H9 (cell line): ENCODE data around the gene NAA20. TPM values are rescaled to one million over a fixed set of nuclear protein-coding genes. Genes with fewer than 3 reads are reported as not detected.
A peak's percentile ranks its signal among the peaks of the same experiment; 100 is the strongest.
"Not testable (repeated sequence)": the region's sequence is repeated elsewhere in the genome, so short reads cannot be mapped to it uniquely, and the experiment has no call there.

Experiments
- DNase-seq: peaks from one replicate; pipeline ENCODE4 v3.0.0-alpha.2; 2017
- H2AFZ ChIP-seq: one replicate; pipeline ENCODE4 v1.6.1; 2013; ENCODE audit warnings: mild to moderate bottlenecking, low read length, control low read depth, moderate library complexity
- H2AK5ac ChIP-seq: 2 replicates; pipeline ENCODE4 v1.6.1; 2013; ENCODE audit warnings: low read length, control low read depth, mixed read lengths; ENCODE audit not compliant: insufficient read length
- H2BK120ac ChIP-seq: one replicate; pipeline ENCODE4 v1.6.1; 2013; ENCODE audit warnings: low read depth, mild to moderate bottlenecking, low read length, control low read depth, inconsistent platforms; ENCODE audit not compliant: poor library complexity, severe bottlenecking
- H2BK12ac ChIP-seq: 2 replicates; pipeline ENCODE4 v1.6.1; 2013; ENCODE audit warnings: low read length, control low read depth, mixed read lengths, low read depth; ENCODE audit not compliant: insufficient read length
- H2BK15ac ChIP-seq: 2 replicates; pipeline ENCODE4 v1.6.1; 2013; ENCODE audit warnings: low read depth, low read length, control low read depth
- H2BK20ac ChIP-seq: one replicate; pipeline ENCODE4 v1.6.1; 2013; ENCODE audit warnings: low read depth, mild to moderate bottlenecking, low read length, control low read depth, inconsistent platforms; ENCODE audit not compliant: poor library complexity, severe bottlenecking
- H2BK5ac ChIP-seq: 2 replicates; pipeline ENCODE4 v1.6.1; 2013; ENCODE audit warnings: low read length, control low read depth, mixed read lengths; ENCODE audit not compliant: insufficient read length
- H3K14ac ChIP-seq: 2 replicates; pipeline ENCODE4 v1.6.1; 2013; ENCODE audit warnings: low read length, control low read depth; ENCODE audit not compliant: insufficient read depth
- H3K18ac ChIP-seq: 2 replicates; pipeline ENCODE4 v1.6.1; 2013; ENCODE audit warnings: low read depth, mild to moderate bottlenecking, mixed read lengths, low read length, control low read depth; ENCODE audit not compliant: insufficient read length
- H3K23ac ChIP-seq: 2 replicates; pipeline ENCODE4 v1.6.1; 2013; ENCODE audit warnings: low read length, control low read depth, mixed read lengths, low read depth; ENCODE audit not compliant: insufficient read length
- H3K23me2 ChIP-seq: 2 replicates; pipeline ENCODE4 v1.6.1; 2013; ENCODE audit warnings: low read depth, mild to moderate bottlenecking, mixed read lengths, low read length, control low read depth; ENCODE audit not compliant: insufficient read length, poor library complexity, severe bottlenecking
- H3K27ac ChIP-seq: 2 replicates; pipeline ENCODE4 v1.5.1; 2013; ENCODE audit warnings: low read length, control low read depth, mixed read lengths, low read depth; ENCODE audit not compliant: insufficient read length
- H3K27me3 ChIP-seq: 2 replicates; pipeline ENCODE4 v1.6.1; 2013; ENCODE audit warnings: low read length, control low read depth, inconsistent platforms; ENCODE audit not compliant: insufficient read depth
- H3K4ac ChIP-seq: 2 replicates; pipeline ENCODE4 v1.6.1; 2013; ENCODE audit warnings: low read depth, mild to moderate bottlenecking, control low read depth, inconsistent platforms, low read length, moderate library complexity
- H3K4me1 ChIP-seq: 2 replicates; pipeline ENCODE4 v1.6.1; 2013; ENCODE audit warnings: low read length, control low read depth, inconsistent platforms; ENCODE audit not compliant: insufficient read depth
- H3K4me2 ChIP-seq: 2 replicates; pipeline ENCODE4 v1.6.1; 2013; ENCODE audit warnings: low read length, control low read depth, mixed read lengths; ENCODE audit not compliant: insufficient read length, insufficient read depth
- H3K56ac ChIP-seq: 2 replicates; pipeline ENCODE4 v1.6.1; 2013; ENCODE audit warnings: low read depth, mild to moderate bottlenecking, mixed read lengths, low read length, control low read depth; ENCODE audit not compliant: insufficient read length
- H3K79me1 ChIP-seq: 2 replicates; pipeline ENCODE4 v1.6.1; 2013; ENCODE audit warnings: low read depth, mild to moderate bottlenecking, moderate library complexity, low read length, control low read depth, inconsistent platforms; ENCODE audit not compliant: insufficient read depth, poor library complexity, severe bottlenecking
- H3K79me2 ChIP-seq: 2 replicates; pipeline ENCODE4 v1.6.1; 2013; ENCODE audit warnings: low read length, control low read depth, inconsistent platforms; ENCODE audit not compliant: insufficient read depth
- H3K9ac ChIP-seq: 2 replicates; pipeline ENCODE4 v1.6.1; 2013; ENCODE audit warnings: low read length, control low read depth, mixed read lengths; ENCODE audit not compliant: insufficient read length; ENCODE audit errors: extremely low read depth
- H3K9me3 ChIP-seq: one replicate; pipeline ENCODE4 v1.6.1; 2013; ENCODE audit warnings: low read depth, low read length, inconsistent platforms; ENCODE audit not compliant: control insufficient read depth
- H3T11ph ChIP-seq: one replicate; pipeline ENCODE4 v1.6.1; 2013; ENCODE audit warnings: mild to moderate bottlenecking, low read length, control low read depth, inconsistent platforms
- H4K20me1 ChIP-seq: one replicate; pipeline ENCODE4 v1.6.1; 2013; ENCODE audit not compliant: control insufficient read depth, insufficient read length, insufficient read depth
- H4K5ac ChIP-seq: 2 replicates; pipeline ENCODE4 v1.6.1; 2013; ENCODE audit warnings: low read depth, mild to moderate bottlenecking, mixed read lengths, low read length, control low read depth; ENCODE audit not compliant: insufficient read length
- H4K8ac ChIP-seq: replicated peaks from 2 replicates; pipeline ENCODE4 v1.6.1; 2013; ENCODE audit warnings: low read length, control low read depth, mixed read lengths, low read depth; ENCODE audit not compliant: insufficient read length
- H4K91ac ChIP-seq: 2 replicates; pipeline ENCODE4 v1.6.1; 2013; ENCODE audit warnings: low read depth, mild to moderate bottlenecking, moderate library complexity, mixed read lengths, low read length, control low read depth; ENCODE audit not compliant: insufficient read length
- H3K27ac Mint-ChIP-seq, 3 experiments: 2 replicates in 2 of 3; 3 replicates in 1 of 3; pipeline ENCODE4 v1.8.0; 2020 to 2021; ENCODE audit warnings: mixed read lengths in 3 of 3, mild to moderate bottlenecking in 1 of 3, moderate library complexity in 1 of 3
- H3K27me3 Mint-ChIP-seq: 2 replicates; pipeline ENCODE4 v1.8.0; 2021; ENCODE audit warnings: low read depth, mild to moderate bottlenecking, moderate library complexity, mixed read lengths
- H3K36me3 Mint-ChIP-seq, 3 experiments: 2 replicates in 2 of 3; 3 replicates in 1 of 3; pipeline ENCODE4 v1.8.0; 2020 to 2021; ENCODE audit warnings: low read depth in 3 of 3, mixed read lengths in 3 of 3; ENCODE audit not compliant: insufficient read depth in 1 of 3
- H3K4me1 Mint-ChIP-seq, 2 experiments: 2 replicates each; pipeline ENCODE4 v1.8.0; 2020; ENCODE audit warnings: mixed read lengths in 2 of 2
- H3K4me3 Mint-ChIP-seq, 2 experiments: 2 replicates in 1 of 2; 3 replicates in 1 of 2; pipeline ENCODE4 v1.8.0; 2020 to 2021; ENCODE audit warnings: mild to moderate bottlenecking in 2 of 2, mixed read lengths in 2 of 2, moderate library complexity in 1 of 2
- H3K9me3 Mint-ChIP-seq, 2 experiments: 2 replicates in 1 of 2; 3 replicates in 1 of 2; pipeline ENCODE4 v1.8.0; 2020; ENCODE audit warnings: mild to moderate bottlenecking in 2 of 2, mixed read lengths in 2 of 2, moderate library complexity in 1 of 2
- whole genome bisulfite sequencing: extraction: QIAGEN DNeasy Blood & Tissue Kit; methylation state at CpG from one replicate; pipeline ENCODE4 v1.1.7; 2013; ENCODE audit warnings: missing lambda C conversion rate, low lambda C conversion rate, mixed read lengths; ENCODE audit not compliant: insufficient read length; ENCODE audit errors: extremely low coverage; 5-methylcytosine and 5-hydroxymethylcytosine counted together
- total RNA-seq: library from RNA; stranded (reverse); gene quantifications from 2 replicates; pipeline ENCODE4 v1.2.1, GENCODE V29; 2021
- TF ChIP-seq, protein P1 (sequence below): fragments of 200-600 bp; sonication (generic); conservative IDR thresholded peaks from 3 replicates; pipeline ENCODE4 v1.8.0; 2021; ENCODE audit warnings: antibody characterized with exemption, mild to moderate bottlenecking

Gene NAA20
- total RNA-seq, 1 experiment from 2014 or later, result 48.1 TPM

DNA sequence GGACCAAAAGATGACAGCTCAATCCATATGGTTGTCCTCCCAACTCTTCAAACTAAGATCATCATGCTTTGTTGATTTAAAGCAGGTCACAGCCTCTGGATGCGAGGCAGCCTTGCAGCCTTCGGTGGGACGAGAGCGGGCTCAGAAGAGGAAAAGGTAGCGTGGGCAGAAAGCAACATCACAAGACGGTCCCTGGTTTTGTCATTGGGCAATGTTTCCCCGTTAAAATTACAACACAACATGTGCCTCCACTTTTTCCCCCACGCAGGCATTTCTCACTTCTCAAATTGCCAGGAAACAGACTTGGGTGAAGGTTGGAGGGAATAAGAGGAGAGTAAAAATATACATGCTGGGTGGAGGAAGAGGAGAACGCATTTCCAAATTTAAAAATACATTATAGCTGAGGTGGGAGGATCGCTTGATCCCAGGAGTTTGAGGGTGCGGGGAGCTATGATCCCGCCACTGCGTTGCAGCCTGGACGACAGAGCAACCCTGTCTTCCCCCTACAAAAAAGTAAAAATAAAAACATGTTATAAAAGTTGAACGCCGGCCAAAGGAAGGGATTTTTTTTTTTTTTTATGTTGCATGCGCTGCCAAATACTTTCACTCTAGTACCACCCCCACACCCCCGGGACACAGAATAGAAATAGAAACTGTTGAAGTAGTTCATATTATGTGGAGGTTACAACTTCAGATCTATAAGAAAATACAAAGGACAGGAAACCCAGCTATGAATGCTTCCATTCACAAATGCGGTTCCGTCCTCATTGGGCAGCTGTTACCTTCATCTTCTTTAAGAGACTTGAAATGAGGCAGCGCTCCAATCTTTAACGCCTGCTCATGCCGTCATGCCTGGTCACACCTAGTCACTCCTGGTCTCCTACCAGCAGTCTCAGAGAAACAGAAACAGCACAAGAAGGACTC lies 13.9 kb upstream of the NAA20 start:
- H3K4me2 ChIP-seq, result no peak overlapping the region
- H3K4me3 Mint-ChIP-seq, result no peak overlapping the region
- no peak overlapping the region for H3K23ac ChIP-seq
- H4K20me1 ChIP-seq, result peaks cover 4% of the 10 kb centered on the region
- H3K36me3 Mint-ChIP-seq, result no peaks in the 10 kb centered on the region
- no peaks in the 10 kb centered on the region for H3K9me3 Mint-ChIP-seq
- H3K27me3 ChIP-seq, result no peaks in the 10 kb centered on the region
- WGBS, result no CpG with 5 or more reads among the region's 23 CpGs
- no peak overlapping the region; a peak in 3 of 7 replicates for H3K27ac Mint-ChIP-seq
- H2BK5ac ChIP-seq, result no peak overlapping the region
- no peak overlapping the region for H2AK5ac ChIP-seq
- H3K79me1 ChIP-seq, result no peaks in the 10 kb centered on the region
- H2AFZ ChIP-seq, result no peak overlapping the region
- H3K14ac ChIP-seq, result no peak overlapping the region
- H3K4me1 ChIP-seq, result no peaks in the 10 kb centered on the region
- H3K27me3 Mint-ChIP-seq, result peaks cover 2% of the 10 kb centered on the region; the same call in 1 of the 2 replicates
- no peak overlapping the region for H3K18ac ChIP-seq
- no peak for DNase-seq
- H4K8ac ChIP-seq, result no peak overlapping the region
- no peak overlapping the region for H2BK120ac ChIP-seq
- no peaks in the 10 kb centered on the region for H3K23me2 ChIP-seq
- no peaks in the 10 kb centered on the region for H3K9me3 ChIP-seq
- no peak overlapping the region for H3K56ac ChIP-seq
- H3K79me2 ChIP-seq, result no peaks in the 10 kb centered on the region
- no peak overlapping the region for H2BK15ac ChIP-seq
- H3K27ac ChIP-seq, result no peak overlapping the region
- no peak overlapping the region for H2BK20ac ChIP-seq
- no peak overlapping the region for H3T11ph ChIP-seq
- H3K4me1 Mint-ChIP-seq, result peaks cover 11 to 12% of the 10 kb centered on the region in 2 experiments
- no peak overlapping the region for H3K4ac ChIP-seq
- H2BK12ac ChIP-seq, result no peak overlapping the region
- TF ChIP-seq, protein P1, sequence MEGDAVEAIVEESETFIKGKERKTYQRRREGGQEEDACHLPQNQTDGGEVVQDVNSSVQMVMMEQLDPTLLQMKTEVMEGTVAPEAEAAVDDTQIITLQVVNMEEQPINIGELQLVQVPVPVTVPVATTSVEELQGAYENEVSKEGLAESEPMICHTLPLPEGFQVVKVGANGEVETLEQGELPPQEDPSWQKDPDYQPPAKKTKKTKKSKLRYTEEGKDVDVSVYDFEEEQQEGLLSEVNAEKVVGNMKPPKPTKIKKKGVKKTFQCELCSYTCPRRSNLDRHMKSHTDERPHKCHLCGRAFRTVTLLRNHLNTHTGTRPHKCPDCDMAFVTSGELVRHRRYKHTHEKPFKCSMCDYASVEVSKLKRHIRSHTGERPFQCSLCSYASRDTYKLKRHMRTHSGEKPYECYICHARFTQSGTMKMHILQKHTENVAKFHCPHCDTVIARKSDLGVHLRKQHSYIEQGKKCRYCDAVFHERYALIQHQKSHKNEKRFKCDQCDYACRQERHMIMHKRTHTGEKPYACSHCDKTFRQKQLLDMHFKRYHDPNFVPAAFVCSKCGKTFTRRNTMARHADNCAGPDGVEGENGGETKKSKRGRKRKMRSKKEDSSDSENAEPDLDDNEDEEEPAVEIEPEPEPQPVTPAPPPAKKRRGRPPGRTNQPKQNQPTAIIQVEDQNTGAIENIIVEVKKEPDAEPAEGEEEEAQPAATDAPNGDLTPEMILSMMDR, result no peak
- H4K91ac ChIP-seq, result no peak overlapping the region
- no peak overlapping the region for H3K9ac ChIP-seq
- H4K5ac ChIP-seq, result no peak overlapping the region

DNA sequence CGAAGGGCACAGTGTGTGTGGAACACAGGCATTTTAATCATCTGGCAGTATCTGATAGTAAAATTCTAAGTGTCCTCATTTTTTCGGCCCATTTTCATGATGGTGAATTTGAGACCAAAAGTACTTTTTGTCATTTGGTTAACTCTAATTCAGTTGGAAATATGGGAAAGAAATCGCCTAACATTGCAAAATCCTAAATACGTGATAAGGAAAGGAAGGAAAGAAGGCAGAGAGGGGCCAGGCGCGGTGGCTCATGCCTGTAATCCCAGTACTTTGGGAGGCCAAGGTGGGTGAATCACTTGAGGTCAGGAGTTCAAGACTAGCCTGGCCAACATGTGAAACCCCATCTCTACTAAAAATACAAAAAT lies 13.2 kb upstream of the NAA20 start:
- not testable (repeated sequence) for H4K8ac ChIP-seq, H3K56ac ChIP-seq, H3K4ac ChIP-seq, H3K9ac ChIP-seq, H3K4me2 ChIP-seq, H3T11ph ChIP-seq, H3K27me3 Mint-ChIP-seq, H3K9me3 ChIP-seq, H3K14ac ChIP-seq, H3K23ac ChIP-seq, H3K23me2 ChIP-seq, H2BK20ac ChIP-seq, H2BK120ac ChIP-seq, H3K27me3 ChIP-seq, H3K79me2 ChIP-seq, H2AFZ ChIP-seq, H3K9me3 Mint-ChIP-seq, H3K79me1 ChIP-seq, DNase-seq, H2BK15ac ChIP-seq, H4K5ac ChIP-seq, H3K36me3 Mint-ChIP-seq, H3K27ac ChIP-seq, H3K4me1 ChIP-seq, H4K91ac ChIP-seq, H3K4me3 Mint-ChIP-seq, H2BK5ac ChIP-seq, H3K18ac ChIP-seq, H4K20me1 ChIP-seq, H2AK5ac ChIP-seq, H2BK12ac ChIP-seq
- whole genome bisulfite sequencing, result no CpG with 5 or more reads among the region's 6 CpGs
- Mint-ChIP-seq H3K4me1 (peaks cover 11 to 12% of the 10 kb centered on the region in 2 experiments), H3K27ac (0 out of 7 replicates have a peak overlapping the region, but pooled peaks of 1 of the 3 experiments have one; percentile 35)
